ENCODE measurements around the gene TELO2.

GRCh38 chr16:1493746-1494094, 560 bp downstream of the TELO2 start:
- TF ChIP-seq CTCF (IDR thresholded peaks at IDR 0.05; ENCODE audit: low read depth, low read length, missing input control) (no peak), YY1 (IDR thresholded peaks at IDR 0.05) (no peak), ATF3 (IDR thresholded peaks at IDR 0.05) (no peak), EGR1 (IDR thresholded peaks at IDR 0.05; ENCODE audit: low read depth in 2 of 2) (no peak), TAF1 (conservative IDR thresholded peaks at IDR 0.05) (no peak), RXRA (IDR thresholded peaks at IDR 0.05) (no peak), MAX (IDR thresholded peaks at IDR 0.05) (no peak), REST (IDR thresholded peaks at IDR 0.05) (no peak)
